Fibroblast of gingiva (primary cell): ENCODE measurements around the gene IFT20.
"Not testable (repeated sequence)": the region's sequence is repeated elsewhere in the genome, so short reads cannot be mapped to it uniquely, and the experiment has no call there.

ENCODE experiments used
- DNase-seq: peaks from one replicate; pipeline ENCODE4 v3.0.0-alpha.2; 2011; ENCODE audit warnings: low read depth

IFT20 gene

DNA sequence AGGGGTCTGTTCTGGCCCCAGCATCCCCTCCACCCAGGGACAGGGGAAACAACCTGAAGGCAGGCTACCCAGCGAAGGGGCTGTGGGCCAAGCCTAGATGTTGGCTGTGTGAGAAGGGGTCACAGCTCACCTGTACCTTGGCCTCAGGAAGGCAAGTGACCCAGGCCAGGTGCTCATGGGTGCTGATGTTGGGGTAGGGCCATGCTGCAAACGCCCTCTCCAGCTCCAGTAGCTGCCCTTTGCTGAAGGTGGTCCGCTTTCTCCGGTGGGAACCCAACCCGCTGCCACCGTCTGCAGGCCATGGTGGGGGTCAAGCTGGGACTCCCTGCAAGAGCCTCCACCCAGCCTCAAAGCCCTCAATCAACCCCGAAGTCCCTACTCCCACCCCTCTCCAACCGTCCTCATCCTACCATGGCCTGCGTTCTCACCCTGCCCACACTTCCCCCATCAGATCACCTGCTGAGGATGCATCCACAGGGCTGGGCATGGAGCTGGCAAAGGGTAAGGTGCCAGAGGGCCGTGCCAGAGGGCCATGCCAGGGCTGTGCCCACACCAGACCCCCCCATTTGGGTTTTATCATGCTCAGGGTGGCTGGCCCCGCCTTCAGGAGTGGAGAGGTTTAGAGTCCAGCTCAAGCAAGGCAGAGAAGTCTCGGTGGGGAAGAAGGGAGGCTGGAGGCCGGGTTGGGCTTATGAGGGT lies 29.5 kb upstream of the IFT20 start, which contains the start of gene SEBOX:
Gene SEBOX, minus strand, starts transcription at position 535 of the 699 bp plus-strand sequence. Its CDS starts 48 bp downstream, at position 487.
- DNase-seq = no peak

DNA sequence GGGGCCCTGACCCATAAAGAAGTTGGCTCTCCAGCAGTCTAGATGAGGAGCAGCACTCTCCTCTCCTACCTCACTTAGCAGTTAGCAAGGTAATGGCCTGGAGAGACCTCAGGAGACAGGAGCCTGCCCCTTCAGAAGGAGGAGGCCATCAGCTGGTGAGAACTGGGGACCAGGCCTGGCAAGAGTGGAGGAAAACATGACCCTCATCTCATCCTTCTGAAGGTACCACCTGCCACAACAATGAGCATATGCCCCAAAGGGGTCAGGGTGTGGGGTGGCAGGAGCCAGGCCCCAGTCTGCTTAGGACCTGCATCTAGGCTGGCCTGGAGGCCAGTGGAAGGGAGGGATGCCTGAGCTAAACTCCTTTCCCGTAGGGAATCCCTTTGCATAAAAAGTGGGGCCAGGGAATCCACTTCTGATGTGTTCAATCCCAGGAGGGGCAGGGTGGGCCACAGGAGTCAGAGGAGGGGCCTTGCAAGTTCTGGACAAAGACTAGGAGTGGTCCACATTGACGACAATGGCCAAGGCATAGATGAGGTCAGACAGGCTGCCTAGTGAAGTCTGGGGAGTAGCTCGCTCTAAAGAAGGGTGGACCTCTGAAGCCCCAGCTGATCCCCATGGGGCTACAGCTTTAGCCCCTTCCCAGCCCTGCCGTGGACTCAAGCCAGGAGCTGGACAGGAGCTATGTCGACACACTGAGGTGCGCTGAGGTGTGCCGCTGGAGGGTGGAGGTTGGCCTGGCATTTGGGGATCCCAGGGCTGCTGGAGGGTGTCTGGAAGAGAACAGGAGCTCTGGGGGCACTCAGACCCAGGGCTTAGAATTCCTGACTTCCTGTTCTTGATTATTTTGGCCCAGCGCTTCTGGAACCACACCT lies 28.7 kb upstream of the IFT20 start:
- DNase-seq = no peak

DNA sequence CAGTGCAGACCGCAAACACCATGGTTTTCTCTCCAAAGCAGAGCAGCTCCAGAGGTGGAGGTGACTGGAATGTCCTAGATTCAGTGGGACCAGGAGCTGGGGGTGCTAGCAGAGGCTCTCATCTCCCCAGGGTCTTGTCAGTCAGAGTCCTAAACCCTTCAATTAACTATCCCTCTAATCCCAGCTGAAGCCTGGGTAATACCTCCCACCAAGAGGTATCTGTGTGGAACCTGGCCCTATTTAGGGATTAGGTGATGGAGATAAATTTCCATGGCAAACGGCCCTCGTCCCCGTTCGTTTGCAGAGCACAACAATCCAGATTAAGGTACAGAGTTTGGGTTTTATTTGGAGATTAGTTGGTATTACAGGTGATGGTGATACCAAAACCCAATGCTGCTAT lies 27.9 kb upstream of the IFT20 start:
- DNase-seq = no peak

DNA sequence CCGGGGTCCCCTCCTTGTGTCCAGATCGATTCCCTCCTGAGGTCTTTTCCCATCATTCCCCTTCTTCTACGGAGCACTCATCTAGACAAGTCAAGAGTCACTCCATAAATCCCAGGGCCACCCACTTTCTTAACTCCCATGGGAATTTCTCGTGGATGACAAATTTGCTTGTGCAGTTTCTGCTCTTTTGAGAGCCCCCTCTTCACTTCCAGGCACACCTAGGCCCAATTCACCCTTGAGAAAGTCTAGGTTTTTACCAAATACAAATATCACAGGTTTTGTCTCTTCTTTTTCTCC lies 22.6 kb upstream of the IFT20 start:
- no peak for DNase-seq

DNA sequence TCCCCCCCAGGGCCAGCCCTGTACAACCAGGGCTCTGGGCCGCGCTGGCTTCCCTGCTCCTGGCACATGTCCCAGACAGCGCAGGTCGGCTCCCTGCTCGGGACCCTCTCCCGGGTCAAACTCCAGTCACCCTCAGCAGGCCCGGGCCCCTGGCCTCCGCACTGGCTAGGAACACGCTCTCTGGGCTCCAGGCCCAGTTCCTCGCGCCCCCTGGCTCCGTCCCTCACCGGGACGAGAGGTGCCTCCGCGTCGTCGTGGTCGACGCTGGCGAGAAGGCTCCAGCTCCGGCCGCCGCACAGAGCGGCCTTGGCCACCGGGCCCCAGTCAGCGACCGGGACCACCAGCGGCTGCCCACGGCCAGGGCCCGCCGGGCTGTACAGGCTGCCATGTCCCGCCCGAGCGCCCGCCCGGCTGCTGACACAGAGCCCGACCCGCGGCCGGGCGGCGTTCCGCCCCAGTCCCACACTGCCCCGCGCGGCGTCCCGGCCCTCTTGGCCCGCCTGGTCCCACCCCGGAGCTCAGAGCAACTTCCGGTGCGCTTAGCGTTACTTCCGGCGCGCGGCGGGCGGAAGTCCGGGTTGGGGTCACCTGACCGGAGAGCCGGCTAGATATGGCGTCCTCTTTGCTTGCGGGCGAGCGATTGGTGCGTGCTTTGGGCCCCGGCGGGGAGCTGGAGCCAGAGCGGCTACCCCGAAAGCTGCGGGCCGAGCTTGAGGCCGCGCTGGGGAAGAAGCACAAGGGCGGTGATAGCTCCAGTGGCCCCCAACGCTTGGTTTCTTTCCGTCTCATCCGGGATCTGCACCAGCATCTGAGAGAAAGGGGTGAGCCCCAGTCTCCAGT lies 22.0 kb upstream of the IFT20 start, which contains the start of gene POLDIP2:
Gene POLDIP2, minus strand, starts transcription at position 467 of the 840 bp plus-strand sequence. Its CDS starts 79 bp downstream, at position 388.
- peak; percentile 96 for DNase-seq

DNA sequence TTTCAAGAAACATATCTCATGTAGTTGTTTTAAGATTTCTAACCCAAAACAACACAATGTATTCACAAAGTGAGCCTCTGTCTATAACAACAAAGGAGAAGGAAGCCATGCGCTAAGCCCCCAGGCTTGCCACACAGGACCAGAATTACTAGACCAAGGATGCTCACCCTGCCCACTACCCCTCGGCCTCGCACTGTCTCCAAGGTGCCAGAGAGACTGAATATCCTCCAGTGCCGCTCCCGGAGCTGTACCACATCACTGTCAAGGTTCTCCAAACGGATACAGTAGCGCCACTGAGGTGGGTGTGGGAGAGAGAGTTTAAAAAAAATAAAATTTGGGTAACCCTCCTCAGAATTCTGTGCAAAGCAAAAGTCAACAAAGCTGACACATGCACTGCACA lies 15.0 kb upstream of the IFT20 start:
- no peak for DNase-seq

DNA sequence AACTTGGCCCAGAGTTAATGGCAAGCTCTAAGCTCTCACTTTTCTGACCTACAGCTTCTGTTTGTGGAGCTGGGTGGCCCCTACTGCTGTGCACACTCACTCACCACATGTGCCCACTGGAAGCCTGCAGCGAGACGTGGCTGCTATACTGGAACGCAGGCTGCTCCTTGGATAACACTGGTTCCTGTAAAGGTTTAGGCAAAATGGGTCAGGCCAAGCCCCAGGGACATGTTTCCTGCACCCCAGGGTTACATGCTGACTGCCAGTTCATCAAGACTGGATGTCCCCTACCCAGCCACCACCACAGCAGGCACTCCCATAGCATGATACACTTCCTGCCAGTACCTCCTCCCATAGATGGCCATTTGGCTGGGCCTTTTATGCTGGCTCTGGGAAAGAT lies 13.7 kb upstream of the IFT20 start:
- DNase-seq = no peak

DNA sequence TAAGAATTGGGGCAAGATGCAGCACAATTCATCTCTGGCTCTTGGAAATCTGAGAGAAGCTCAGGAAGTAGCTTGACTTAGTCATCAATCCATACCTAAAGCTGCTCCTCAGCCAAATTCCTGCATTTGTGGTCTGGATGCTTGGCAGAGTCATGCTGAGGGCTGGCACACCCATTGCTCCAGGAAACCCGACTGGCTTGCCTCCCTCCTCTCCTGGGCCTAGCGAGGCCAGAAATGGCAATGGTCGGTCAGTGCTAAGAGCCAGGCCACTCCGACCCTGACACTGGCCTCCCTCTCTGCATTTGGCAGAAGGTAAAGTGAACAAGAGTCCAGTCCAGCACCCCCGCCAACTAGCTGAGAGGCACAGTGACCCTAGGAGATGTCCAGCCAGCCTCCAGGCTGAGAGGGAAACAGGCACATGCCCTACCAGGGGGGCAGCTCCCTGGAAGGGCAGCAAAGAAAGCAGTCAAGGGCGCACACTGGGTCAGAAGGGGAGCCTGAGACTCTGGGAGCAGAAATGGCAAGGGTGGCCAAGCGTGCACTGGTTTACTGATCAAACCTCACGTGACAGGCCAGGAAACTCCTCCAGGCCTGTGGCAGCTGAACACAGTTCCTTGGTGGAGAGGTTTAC lies 12.1 kb upstream of the IFT20 start:
- peak; percentile 89 for DNase-seq

DNA sequence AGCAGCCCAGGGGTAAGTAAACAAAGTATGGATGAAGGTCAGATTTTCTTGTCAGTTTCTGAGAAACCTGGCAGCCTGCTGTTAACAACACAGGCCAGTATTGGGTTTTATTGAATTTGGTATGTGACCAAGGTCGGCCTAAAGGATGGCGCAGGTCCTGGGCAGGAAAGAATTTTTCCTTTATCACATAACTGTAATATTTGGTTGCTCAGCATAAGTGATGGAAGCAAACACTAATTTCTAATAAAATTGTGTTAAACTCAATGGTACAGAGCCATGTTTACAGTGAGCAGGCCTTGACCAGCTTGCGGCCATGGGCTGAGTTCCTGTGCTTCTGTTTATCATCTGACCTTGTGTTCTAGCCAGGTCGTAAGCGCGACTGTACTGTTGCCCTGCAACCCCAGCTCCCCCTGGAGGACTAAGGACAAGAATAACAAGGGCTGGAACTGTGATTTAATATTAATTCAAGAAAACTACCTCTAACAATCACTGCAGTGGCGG lies 11.5 kb upstream of the IFT20 start:
- no peak for DNase-seq

DNA sequence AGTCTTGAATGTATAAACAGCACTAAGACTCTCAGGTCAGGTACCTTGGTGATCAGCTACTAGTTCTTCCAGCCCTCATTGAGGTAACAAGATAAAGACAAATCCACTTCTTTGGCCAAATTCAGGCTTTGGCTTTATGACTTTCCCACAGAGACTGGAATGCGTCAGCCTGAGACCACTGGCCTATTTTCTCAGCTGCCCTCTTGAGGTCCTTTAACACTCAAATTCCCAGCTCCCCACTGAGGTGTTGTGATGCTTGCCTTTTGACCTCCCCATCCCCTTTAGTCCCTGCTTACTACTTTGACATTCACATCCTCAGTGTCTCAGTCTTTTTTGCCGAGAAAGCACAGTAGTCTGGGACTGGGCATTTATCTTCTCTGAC lies 10.9 kb upstream of the IFT20 start:
- no peak for DNase-seq

DNA sequence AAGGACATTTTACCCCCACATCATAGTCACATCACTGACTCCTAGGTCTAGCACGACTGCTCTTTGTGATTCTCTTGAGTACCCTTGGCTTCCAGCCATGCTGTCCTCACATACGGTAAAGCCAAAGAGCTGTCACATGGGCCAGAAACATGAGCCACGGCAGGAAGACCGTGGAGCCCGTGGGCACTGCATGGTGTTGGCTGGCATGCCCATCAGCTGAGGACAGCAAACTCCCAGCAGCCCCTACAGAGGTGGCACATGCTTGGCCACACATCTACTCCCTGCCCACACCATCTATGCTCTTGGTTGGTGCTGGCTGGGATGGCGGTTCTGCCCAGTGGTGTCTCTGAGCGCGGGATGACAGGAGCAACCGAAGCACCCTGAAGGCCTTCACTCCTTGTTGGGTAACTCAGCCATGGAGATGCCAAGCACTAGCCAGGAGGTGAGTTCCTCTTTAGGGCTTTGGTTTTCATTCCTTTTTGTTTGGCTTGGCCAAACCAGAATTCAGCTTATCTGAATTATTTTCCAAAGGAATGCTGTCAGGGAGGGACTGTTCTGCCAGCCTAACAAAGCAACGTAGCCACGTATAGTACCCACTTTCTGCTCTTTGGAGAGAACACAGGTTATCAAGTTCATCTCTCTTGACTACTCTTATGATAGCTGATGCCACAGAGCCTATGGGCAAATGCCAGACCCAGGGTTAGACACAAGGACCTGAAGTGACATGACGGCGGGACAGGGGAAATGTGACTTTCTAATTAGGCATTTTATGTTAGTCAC lies 10.3 kb upstream of the IFT20 start:
- DNase-seq = no peak

DNA sequence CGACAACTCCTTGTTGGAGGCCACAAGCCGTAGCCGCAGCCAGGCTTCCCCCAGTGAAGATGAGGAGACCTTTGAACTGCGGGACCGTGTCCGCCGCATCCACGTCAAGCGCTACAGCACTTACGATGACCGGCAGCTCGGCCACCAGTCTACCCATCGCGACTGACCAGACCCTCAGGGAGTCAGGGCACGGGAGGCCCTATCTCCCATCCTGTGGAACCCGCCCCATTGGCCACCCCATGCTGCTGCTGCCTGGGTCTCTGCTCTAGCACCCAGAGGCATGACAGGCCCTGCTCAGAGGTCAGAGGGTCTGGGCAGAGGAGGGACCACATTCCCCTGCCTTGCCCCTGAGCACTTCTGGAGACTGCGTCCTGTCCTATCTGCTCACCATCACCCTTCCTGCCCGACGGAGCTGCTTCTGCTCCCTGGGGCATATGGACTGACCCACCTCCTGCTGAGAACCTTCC lies 9.2 kb upstream of the IFT20 start:
- DNase-seq = no peak

DNA sequence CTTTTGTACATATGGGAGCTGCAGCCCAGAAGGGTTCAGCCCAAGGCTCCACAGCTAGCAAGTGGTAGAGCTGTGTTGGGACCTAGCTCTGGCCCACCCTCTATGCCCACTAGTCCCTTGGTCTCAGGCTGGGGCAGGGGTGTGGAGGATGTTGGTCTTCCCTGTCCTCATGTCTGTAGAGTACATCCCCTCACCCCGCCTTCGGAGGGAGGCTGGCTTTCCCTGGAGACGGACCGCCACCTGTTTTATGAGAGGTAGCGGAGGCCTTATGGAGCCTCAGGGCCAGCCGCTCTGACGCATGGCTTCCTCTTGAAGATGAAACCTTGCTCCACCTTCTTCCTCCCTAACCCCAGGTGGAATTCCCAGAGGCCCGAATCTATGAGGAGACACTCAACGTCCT lies 8.7 kb upstream of the IFT20 start:
- no peak for DNase-seq

DNA sequence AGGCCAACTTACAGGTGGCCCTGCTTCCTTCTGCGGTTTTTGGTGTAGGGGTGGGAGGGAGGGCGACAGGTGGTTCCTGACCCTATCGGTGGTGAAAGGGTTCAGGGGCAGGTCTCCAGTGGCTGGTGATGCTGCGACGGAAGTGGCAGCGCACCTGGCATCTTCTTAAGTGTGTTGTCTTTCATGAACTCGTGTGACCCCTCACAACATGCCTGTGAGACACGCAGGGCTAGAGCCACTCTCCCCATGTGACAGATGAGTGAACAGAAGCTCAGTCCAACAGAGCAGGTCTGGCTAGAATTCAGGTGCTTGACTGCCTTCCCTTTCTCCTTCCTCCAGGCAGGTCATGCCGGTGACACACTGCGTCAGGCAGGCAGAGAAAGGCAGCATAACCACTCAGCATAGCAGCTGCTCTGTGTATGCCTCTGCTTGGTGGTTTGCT lies 8.2 kb upstream of the IFT20 start:
- DNase-seq = no peak

DNA sequence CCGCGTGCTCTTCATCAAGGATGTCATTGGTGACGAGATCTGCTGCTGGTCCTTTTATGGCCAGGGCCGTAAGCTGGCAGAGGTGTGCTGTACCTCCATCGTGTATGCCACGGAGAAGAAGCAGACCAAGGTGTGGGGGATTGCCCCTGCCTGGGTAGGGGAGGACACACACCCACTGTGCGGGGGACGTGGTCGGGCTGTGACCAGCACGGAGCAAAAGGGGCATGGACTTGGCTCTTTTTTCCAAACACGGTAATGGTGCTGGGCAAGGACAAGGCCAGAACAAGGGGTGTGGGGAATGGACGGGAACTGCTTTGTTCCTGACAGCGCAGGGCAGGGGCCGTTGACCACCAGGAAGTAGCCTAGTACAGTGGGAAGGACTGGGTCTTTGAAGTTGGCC lies 7.0 kb upstream of the IFT20 start:
- DNase-seq = no peak

DNA sequence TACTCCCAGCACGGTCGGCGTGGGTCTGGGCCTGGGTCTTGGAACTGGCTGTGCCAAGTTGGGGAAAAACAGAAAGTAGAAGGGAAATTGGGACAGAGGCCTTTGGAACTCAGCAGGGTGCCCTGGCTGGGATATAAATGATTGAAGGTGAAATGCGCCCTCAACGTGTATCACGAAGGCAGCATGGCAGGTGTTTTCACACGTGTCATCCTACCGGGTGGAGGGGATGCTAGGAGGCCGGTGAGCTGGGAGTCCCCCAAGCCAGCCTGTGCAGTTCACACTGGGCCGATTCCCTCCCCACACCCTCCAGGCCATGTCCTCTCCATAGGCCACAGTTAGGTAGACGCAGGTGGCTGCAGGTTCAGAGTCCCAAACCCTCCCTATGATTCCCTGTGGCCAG lies 6.2 kb upstream of the IFT20 start:
- DNase-seq = no peak

DNA sequence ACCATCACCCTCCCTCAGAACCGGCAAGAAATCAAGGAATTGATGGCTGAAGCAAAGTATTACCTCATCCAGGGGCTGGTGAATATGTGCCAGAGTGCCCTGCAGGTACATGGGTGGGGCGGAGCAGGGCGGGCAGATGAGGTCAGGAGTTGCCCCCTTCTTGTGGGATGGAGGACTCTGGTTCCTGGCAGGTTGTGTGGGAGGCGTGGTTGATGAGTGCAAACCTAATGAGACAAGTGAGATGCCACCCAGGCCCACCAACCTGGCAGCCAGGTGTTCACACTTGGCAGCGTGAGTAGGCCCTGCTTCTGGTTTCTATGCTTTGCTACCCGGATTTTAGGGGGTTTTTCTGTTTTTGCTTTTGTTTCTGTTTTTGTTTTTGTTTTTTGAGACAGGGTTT lies 5.1 kb upstream of the IFT20 start:
- no peak for DNase-seq

DNA sequence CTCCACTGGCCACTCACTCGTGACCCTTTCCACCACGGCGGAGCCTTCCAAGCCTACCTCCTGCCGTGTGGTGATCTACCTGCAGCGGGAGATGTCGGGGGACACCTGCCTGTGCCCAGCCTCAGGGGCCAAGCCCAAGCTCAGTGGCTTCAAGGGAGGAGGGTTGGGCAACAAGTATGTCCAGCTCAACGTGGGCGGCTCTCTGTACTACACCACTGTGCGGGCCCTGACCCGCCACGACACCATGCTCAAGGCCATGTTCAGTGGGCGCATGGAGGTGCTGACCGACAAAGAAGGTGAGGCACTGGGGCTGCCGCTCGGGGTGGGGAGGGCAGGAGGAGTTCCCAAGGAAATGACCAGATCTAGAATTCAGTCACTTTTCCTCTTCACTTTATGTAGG lies 4.2 kb upstream of the IFT20 start:
- DNase-seq = no peak

DNA sequence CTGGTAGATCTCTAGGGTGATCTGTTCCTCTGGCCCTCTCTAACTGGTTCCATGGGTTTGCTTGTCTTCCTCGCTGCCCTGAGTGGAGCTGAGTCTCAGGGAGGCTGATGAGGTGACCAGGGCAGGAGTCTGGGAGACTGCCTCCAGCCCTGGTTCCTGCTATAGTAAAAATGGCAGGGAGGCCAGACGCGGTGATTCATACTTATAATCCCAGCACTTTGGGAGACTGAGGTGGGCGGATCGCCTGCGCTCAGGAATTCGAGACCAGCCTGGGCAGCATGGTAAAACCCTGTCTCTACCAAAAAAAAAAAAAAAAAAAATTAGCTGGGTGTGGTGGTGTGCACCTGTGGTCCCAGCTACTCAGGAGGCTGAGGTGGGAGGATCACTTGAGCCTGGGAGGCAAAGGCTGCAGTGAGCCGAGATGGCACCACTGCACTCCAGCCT lies 3.5 kb upstream of the IFT20 start:
- not testable (repeated sequence) for DNase-seq

DNA sequence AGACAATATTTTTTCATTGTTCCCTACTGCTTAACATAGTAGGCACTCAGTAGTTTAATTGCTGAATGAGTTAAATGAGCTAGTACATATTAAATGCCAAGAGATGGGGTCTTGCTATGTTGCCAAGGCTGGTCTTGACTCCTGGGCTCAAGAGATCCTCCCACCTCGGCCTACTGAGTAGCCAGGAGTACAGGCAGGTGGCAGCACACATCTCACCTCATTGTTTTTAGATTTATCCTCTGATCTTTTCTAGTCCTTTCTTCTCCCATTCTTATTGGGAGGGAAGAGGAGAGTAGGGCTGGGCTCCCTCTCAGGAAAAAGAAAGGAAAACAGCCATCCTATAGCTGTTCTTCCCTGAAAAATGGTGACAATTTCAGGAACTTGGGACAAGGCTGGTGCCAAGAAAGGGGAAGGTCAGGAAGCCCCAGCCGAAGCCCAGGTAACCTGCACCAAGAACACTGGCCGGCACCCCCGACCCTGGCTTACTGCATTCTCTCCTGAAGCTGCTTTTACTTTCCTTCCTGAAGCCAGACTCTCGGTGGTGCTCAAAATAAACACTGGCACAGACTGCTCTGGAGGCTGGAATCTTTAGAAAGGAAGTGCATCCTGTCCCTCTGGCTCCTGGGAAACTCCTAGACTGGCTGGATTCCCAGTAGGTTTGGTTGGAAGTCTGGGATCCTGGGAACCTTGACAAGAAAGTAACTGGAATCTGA lies 2.9 kb upstream of the IFT20 start:
- DNase-seq = peak; percentile 34
